Epithelial cell of prostate (primary cell): Measurements from ENCODE around the gene KCNJ12.
"Not testable (repeated sequence)": the region's sequence is repeated elsewhere in the genome, so short reads cannot be mapped to it uniquely, and the experiment has no call there.

Experiments used
- DNase-seq: peaks from one replicate; pipeline ENCODE4 v3.0.0-alpha.2; 2011; ENCODE audit warnings: low read depth, low spot score
- H3K27ac ChIP-seq: fragments of 450-650 bp; 2 replicates; pipeline ENCODE4 v1.5.1; 2017; ENCODE audit warnings: mild to moderate bottlenecking

The KCNJ12 gene

DNA sequence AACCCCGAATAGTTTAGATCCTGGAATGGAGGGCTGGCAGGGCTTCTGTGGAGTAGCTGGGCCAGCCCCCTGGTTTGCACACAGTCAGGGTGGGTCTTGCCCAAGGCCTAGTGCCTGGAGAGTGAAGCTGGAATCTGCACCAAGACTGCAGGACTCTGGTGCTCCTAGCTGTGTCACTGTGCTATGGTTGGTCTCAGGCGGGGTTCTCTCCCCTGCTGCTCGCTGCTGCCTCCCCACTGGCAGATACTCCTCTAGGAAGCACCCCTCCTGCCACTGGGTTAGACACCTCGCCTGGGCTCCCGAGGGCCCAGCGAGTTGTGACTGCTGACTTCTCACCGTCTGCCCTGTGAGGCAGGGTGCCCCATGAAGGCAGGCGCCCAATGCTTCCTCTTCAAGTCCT, 27.9 kb downstream of the KCNJ12 start:
- DNase-seq, H3K27ac ChIP-seq: not testable (repeated sequence)

GRCh38 chr17:21404539-21404938, 28.4 kb downstream of the KCNJ12 start:
- H3K27ac ChIP-seq, DNase-seq: not testable (repeated sequence)

DNA sequence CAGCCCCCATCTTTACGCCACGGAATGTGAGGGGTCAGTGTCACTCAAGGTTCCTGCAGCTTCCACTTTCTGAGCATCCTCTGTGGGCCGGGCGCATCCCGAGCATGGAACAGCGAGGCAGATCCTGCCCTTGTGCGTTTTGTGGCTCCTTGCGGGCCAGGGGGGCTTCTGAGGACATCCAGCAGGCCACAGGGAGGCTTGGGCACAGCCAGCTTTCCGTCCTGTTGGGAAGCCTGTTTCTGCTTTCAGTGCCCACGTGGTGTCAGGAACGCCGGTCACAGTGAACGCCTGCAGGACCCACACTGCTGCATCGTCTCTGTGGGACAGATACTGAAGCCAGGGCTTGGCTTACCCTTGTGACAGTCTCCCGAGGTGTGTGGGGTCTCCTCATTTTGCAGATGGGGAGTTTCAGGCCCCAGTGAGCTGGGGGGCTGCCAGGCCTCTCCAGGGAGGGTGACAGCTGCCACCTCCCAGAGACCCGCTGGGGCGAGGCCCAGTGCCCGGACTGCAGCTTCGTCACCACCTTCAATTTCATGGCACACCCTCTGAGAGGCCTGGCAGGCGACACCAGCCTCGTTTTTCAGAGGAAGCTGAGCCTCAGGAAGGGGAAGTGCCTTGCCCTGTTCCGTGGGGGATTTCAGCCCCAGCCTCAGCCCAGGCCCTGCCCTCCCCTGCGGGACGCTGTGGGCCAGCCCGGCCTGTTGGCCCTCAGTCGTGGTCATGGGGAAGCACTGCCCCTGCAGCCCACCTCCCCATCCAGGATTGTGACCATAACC, 29.0 kb downstream of the KCNJ12 start:
- not testable (repeated sequence) for H3K27ac ChIP-seq, DNase-seq

- H3K27ac ChIP-seq, DNase-seq: not testable (repeated sequence)
Measured at GRCh38 chr17:21405904-21406400, 29.8 kb downstream of the KCNJ12 start.

DNA sequence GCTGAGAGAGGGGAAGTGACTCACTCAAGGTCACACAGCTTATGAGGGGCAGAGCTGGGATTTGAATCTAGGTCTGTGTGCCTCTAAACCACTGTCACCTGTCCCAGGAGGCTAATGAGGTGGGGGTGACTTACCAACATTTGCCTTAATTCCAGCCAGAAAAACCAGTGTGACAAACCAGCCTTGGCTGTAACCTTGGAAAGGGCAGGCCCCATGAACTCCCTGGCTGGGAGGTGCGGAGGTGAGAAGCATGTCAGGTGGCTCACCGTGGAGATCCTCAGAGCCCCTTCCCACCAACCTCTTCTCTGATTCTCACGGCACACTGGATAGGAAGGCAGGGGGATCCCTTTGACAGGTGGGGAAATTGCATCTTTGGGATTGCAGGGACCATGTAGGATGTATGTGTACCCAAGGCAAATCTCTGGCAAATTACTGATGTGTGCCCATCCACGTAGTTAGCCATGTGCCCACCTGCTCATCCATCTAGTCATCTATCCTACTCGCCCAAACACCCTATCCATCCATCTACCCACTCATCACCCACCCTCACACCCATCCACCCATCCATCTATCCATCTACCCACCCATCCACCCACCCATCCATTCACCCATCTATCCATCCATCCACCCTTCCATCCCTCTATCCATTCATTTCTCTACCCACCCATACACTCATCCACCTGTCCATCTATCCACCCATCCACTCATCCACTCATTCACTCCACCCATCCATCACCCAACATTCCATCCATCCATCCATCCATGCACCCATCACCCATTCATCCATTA, 30.7 kb downstream of the KCNJ12 start:
- not testable (repeated sequence) for DNase-seq, H3K27ac ChIP-seq

GRCh38 chr17:21407752-21408151, 31.6 kb downstream of the KCNJ12 start:
- DNase-seq, H3K27ac ChIP-seq: not testable (repeated sequence)

DNA sequence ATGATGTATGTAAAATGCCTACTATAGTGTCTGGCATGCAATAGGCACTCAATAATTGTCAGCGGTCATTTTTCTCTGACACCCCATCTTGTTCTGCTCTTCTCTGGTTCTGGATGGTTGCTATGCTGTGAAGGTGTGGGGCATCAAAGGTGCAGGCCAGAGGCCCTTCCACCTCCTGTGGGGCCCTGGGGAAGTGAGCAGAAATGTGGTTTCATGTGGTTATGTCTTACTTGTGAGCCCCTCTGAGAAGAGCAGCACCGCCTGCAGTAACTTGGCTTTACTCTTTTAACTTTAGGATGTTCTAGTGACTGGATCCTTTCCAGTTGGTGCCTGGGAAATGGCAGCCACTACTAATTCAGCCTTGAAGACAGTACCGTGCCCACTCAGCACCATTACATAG, 32.1 kb downstream of the KCNJ12 start:
- DNase-seq, H3K27ac ChIP-seq: not testable (repeated sequence)

GRCh38 chr17:21408766-21409300, 32.7 kb downstream of the KCNJ12 start:
- H3K27ac ChIP-seq, DNase-seq: not testable (repeated sequence)

- not testable (repeated sequence) for DNase-seq, H3K27ac ChIP-seq
Measured at GRCh38 chr17:21409388-21409787, 33.2 kb downstream of the KCNJ12 start.

DNA sequence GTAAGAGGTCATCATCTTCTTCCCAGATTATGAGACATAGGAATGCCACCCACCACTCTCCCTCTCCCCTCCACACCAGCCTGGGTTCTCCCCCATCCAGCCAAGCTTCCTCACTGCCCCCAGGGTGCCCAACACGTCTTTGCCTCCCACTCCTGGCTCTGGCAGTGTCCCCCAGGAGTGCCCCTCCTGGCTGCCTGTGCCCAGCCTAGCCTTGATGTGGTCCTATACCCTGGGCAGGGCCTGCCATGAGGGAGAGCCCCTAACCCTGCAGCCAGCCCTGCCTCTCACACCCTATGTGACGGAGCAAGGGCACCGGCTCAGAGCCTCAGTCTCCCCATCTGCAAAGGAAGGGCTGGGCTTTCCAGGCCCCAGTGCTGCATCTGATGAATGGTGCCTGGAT, 33.8 kb downstream of the KCNJ12 start:
- DNase-seq, H3K27ac ChIP-seq: not testable (repeated sequence)

DNA sequence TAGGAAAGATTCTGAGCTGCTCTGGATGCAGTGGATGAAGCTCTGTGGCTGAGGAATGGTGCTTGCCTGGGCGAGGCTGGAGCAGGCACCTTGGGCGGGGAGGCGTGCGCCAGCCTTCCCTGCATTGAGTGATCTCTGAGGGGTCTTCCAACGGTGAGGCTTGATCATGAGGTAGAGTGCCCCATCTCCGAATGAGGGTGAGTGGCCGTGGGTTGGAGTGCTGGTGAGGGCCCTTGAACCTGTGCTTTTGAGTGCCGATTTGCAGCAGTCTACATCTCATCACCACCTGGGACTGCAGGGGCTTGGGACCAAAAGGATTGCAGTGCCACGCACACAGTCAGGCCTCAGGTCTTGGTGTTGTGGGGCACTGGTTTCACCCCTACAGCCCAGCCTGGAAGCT, 34.2 kb downstream of the KCNJ12 start:
- H3K27ac ChIP-seq, DNase-seq: not testable (repeated sequence)

GRCh38 chr17:21410906-21411678, 34.9 kb downstream of the KCNJ12 start:
- not testable (repeated sequence) for H3K27ac ChIP-seq, DNase-seq

- DNase-seq, H3K27ac ChIP-seq: not testable (repeated sequence)
Measured at GRCh38 chr17:21411679-21412205, 35.6 kb downstream of the KCNJ12 start.

GRCh38 chr17:21412207-21412681, 36.1 kb downstream of the KCNJ12 start:
- DNase-seq: not testable (repeated sequence)

GRCh38 chr17:21413570-21414279, 37.6 kb downstream of the KCNJ12 start:
- not testable (repeated sequence) for H3K27ac ChIP-seq, DNase-seq

More at GRCh38 chr17:21412207-21412681, 36.1 kb downstream of the KCNJ12 start:
- H3K27ac ChIP-seq: not testable (repeated sequence)

GRCh38 chr17:21414616-21415015, 38.5 kb downstream of the KCNJ12 start:
- DNase-seq, H3K27ac ChIP-seq: not testable (repeated sequence)

DNA sequence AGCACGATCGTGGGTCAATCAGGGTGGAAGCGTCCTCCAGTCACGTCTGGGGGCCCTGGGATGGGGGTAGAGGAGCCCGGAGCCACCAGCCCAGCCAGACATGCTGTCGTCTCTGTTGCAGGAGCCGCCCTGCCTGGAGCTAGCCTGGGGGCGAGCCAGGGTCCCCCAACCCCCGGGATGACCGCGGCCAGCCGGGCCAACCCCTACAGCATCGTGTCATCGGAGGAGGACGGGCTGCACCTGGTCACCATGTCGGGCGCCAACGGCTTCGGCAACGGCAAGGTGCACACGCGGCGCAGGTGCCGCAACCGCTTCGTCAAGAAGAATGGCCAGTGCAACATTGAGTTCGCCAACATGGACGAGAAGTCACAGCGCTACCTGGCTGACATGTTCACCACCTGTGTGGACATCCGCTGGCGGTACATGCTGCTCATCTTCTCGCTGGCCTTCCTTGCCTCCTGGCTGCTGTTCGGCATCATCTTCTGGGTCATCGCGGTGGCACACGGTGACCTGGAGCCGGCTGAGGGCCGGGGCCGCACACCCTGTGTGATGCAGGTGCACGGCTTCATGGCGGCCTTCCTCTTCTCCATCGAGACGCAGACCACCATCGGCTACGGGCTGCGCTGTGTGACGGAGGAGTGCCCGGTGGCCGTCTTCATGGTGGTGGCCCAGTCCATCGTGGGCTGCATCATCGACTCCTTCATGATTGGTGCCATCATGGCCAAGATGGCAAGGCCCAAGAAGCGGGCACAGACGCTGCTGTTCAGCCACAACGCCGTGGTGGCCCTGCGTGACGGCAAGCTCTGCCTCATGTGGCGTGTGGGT, 39.2 kb downstream of the KCNJ12 start:
- DNase-seq, H3K27ac ChIP-seq: not testable (repeated sequence)

GRCh38 chr17:21416471-21416981, 40.4 kb downstream of the KCNJ12 start:
- not testable (repeated sequence) for DNase-seq, H3K27ac ChIP-seq
